Stimulated activated CD4-positive, alpha-beta T cell treated with anti-CD3 and anti-CD28 coated beads, Interleukin-1b, Interleukin-23, amount 100 ng/mL, for 1 hour (primary cell): ENCODE results near the gene MMUT.
A peak's percentile ranks its signal among the peaks of the same experiment; 100 is the strongest.
"Not testable (repeated sequence)": the region's sequence is repeated elsewhere in the genome, so short reads cannot be mapped to it uniquely, and the experiment has no call there.

Experiments used
- DNase-seq, 2 donors: peaks; one replicate each; pipeline ENCODE4 v3.0.0-alpha.2; 2020; ENCODE audit warnings: low read depth in 2 of 2

Gene MMUT

GRCh38 chr6:49423817-49424216 is 39.2 kb downstream of the MMUT start:
- no peak for DNase-seq

DNA sequence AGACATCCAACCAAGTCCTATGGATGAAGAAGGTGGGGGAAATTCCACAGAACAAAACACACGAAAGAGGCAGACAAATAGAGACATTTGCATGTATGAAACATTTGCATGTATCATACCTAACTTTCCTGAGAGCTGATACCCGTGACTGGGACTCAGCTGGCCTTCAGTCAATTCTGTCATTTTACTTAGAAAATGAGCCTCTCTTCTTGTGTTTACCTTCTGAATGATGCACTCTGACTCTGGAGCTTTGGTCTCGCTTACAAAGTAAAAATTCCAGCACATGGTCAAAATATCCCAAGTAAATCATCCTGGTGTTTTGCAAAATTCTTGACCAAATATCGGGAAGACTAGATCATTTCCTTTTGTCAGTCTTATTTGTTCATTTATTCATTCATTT is 46.9 kb downstream of the MMUT start:
- DNase-seq: no peak

DNA sequence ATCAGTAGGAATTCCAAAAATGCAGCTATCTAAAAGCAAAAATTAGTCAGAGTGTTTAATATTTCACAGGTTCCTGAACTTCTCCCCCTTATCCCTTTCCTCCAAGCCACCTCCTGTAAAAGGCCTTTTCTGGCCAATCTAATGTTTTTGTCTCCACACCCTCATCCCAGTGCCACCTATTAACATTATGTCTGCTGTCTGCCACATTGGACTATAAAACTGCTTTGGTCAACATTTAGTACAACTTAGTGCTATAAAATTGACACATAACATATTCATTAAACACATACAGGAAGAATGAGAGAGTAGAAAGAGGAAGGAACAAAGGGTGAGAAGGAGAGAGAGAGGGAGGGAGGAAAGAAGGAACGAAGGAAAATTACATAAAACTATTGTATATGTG is 47.7 kb downstream of the MMUT start:
- no peak for DNase-seq

GRCh38 chr6:49410564-49410963 is 52.5 kb downstream of the MMUT start:
- DNase-seq: no peak

DNA sequence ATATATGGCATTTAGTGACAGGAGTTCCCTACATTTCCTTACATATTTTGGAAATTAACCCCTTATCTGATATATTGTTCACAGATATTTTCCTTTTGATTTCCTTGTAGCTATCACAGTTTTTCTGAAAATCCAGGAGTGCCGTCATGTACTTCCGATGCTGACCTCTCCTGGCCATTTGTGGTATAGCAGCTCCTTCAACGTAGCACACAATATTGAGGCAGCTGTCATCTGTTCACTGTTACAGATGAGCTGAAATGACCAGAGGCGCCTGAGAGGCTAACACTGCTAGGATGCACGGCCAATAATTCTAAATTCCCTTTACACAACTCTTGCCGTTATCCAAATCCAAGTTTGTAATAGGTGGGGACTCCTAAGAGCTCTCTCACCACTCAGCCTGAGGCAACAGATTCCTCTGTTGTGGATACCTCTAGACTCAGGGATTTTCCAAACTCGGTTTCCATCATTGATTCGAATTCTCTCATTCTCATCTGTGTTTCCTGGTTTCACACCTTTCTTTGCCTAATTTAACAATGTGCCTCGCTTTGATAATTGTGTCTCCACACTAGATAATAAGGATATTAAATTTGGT is 53.0 kb downstream of the MMUT start:
- DNase-seq: peak in 1 of 2 donors; percentile 44

GRCh38 chr6:49406250-49406970 is 56.6 kb downstream of the MMUT start:
- no peak for DNase-seq

DNA sequence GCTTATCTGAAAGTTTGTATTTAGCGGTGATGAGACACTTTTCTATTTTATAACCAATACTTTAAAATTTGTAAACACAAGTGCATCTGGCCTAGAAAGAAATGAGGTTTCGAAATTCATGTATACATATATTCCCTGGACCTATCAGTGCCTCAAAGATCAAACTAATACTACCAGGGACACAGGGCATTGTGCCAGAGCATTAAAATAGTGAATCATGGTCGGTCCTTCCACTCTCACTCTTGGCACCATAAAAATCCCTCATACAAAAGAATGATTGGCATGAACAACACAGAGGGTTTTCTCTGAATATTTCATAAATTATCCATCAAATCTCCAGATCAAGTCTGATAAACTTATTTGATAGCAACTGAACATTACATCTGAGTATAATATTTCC is 62.0 kb downstream of the MMUT start:
- no peak for DNase-seq

DNA sequence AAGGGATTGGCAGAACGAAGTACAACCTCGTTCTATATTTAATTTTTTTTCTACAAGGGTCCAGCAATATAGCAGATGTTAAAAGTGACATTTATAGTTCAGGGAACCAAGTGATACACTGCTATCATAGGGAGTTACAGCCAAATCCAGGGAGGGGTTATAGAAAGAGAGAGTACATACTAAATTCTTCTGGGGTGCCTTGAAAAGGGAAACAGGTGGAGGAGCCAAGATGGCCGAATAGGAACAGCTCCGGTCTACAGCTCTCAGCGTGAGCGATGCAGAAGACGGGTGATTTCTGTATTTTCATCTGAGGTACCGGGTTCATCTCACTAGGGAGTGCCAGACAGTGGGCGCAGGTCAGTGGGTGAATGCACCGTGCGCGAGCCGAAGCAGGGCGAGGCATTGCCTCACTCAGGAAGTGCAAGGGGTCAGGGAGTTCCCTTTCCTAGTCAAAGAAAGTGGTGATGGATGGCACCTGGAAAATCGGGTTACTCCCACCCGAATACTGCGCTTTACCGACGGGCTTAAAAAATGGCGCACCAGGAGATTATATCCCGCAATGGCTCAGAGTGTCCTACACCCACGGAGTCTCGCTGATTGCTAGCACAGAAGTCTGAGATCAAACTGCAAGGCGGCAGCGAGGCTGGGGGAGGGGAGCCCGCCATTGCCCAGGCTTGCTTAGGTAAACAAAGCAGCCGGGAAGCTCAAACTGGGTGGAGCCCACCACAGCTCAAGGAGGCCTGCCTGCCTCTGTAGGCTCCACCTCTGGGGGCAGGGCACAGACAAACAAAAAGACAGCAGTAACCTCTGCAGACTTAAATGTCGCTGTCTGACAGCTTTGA is 76.2 kb downstream of the MMUT start:
- not testable (repeated sequence) for DNase-seq

- no peak for DNase-seq
Observed at GRCh38 chr6:49384904-49385303, 78.1 kb downstream of the MMUT start.
